ENCODE results near the gene ANKRD61.
A peak's percentile ranks its signal among the peaks of the same experiment; 100 is the strongest.
"Not testable (repeated sequence)": the region's sequence is repeated elsewhere in the genome, so short reads cannot be mapped to it uniquely, and the experiment has no call there.

ANKRD61 gene

DNA sequence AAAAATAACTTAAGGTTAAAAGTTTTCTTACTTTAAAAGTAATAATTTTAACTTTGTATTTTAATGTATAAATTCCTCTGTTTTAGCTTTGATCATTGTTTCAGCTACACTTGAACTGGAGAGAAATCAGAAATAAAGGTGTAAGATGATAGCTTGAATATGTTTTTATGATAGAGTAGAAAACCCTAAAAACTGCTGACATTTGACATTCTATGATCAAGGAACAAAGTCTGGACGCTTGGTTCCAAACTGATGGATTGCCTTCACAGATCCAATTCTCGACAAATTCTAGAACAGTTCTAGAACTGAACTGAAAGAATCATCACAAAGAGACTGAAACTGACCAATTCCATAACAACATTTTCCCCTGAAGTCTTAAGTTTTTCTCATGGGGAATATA is at the start of gene ANKRD61:
Gene ANKRD61, plus strand, starts transcription at position 389 of the 400 bp plus-strand sequence. Its CDS starts 0 bp downstream, at position 389.
- no peak within 1 kb of the TSS for H3K4me3 ChIP-seq (ENCODE audit: low read length)
- no peak for DNase-seq (ENCODE audit: low read depth)
- TF ChIP-seq CTCF (conservative IDR thresholded peaks at IDR 0.05; ENCODE audit: low read depth, low read length) = no peak

GRCh38 chr7:5987061-5987460 is 44.1 kb upstream of the ANKRD61 start:
- DNase-seq (ENCODE audit: low read depth) = not testable (repeated sequence)

DNA sequence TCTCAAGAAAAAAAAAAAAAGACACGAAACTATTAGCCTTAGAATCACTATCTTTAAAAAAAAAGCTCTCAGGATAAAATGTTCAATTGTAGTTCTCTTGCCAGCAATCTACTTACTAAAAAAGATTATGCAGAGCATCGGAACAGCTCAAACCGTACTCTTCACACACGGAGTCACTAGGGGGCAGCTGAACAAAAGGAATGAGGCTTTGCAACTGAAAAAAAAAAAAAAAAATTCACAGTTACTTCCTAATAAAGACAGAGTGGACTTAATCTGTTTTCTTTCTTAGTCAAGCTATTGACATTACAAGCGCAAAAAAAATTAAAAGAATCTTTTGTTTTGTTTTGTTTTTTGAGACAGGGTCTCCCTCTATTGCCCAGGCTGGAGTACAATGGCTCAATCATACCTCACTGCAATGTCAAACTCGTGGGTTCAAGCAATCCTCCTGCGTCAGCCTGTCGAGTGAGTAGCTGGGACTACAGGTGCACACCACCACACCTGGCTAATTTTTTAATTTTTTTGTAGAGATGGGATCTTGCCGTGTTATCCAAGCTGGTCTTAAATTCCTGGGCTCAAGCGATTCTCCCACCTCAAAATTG is 33.9 kb upstream of the ANKRD61 start:
- DNase-seq (ENCODE audit: low read depth) = peak; percentile 51
- no peak overlapping the region for H3K4me3 ChIP-seq (ENCODE audit: low read length)
- TF ChIP-seq CTCF (conservative IDR thresholded peaks at IDR 0.05; ENCODE audit: low read depth, low read length) = peak; percentile 76

More at GRCh38 chr7:5987061-5987460, 44.1 kb upstream of the ANKRD61 start:
- H3K4me3 ChIP-seq (ENCODE audit: low read length) = not testable (repeated sequence)

DNA sequence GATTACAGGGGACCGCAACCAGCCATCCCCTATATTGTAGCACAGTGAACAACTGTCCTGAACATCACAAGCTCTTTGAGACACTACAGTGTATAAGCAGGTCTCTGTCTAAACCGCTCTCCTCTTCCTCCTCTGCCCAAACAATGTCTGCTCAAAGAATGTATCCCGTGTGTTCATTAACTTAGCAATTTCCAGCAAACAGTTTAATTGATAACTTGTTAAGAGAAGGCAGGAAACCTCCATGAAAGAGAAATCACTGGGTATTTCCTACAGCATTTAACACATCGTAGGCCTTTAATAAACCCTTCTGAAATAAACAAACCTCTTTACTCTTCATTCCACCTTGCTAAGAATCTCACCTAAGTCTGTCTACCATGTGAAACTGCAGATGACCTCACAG is 23.8 kb upstream of the ANKRD61 start:
- no peak for DNase-seq (ENCODE audit: low read depth)
- TF ChIP-seq CTCF (conservative IDR thresholded peaks at IDR 0.05; ENCODE audit: low read depth, low read length) = no peak
- no peak overlapping the region for H3K4me3 ChIP-seq (ENCODE audit: low read length)

DNA sequence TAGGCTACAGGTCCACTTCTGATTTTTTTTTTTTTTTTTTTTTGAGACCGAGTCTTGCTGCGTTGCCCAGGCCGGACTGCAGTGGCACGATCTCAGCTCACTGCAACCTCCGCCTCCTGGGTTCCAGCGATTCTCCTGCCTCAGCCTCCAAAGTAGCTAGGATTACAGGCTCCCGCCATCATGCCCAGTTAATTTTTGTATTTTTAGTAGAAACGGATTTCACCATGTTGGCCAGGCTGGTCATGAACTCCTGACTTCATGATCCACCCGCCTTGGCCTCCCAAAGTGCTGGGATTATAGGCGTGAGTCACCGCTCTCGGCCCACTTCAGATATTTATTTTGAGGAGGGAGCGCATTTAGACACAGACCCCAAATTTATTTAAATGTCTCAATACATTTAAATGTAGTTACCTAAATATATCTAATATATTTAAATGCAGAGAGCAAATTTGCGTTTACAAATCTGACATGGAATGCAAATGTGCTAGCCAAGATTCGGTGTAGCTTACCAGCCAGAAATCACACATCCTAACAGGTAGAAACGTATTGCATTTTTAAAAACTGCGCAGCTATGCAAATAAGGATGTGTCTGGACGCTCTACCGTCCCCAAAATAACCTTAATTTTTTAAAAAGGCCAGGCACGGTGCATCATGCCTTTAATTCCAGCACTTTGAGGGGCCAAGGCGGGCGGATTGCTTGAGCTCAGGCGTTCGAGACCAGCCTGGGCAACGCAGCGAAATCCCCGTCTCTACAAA is 23.2 kb upstream of the ANKRD61 start:
- DNase-seq (ENCODE audit: low read depth) = not testable (repeated sequence)
- peak overlapping the region; percentile 81 for H3K4me3 ChIP-seq (ENCODE audit: low read length)

DNA sequence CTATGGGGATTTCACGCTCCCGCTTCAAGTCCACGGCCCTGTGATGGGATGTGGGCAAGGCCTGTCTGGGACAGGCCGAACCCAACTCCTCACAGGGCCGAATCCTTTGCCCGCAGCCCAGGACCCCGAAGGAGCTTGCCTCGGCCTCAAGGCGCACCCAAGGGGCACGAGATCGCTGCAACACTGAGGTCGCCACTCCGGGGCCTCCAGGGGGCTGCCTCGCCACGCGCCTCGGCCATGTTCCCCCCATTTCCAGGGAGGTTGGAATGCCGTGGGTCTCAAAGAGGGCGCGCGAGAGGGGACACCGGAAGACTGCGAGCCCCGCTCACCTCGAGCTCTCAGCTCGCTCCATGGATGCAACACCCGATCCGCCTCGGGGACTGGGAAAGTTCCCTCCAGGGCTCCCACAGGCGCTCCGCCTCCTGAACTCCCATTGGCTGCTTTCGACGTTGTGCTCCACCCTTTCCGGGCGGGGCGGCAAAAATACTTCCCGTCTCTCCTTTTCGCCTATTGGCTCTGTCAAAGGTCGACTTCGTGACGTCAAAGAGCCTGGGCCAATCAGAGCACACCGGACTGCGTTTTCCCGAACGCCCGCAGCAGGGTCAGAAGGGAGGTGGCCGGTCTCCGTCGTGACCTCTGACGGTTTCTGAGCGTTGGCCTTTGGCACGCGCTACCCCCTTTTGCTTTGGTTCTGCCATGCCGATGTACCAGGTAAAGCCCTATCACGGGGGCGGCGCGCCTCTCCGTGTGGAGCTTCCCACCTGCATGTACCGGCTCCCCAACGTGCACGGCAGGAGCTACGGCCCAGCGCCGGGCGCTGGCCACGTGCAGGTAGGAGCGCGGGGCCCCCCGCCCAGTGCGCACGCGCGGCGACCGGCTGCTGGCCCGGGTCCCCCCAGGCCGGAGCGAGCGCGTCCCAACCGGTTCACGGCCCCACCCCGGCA is 22.2 kb upstream of the ANKRD61 start, which contains the start of the genes AIMP2 and PMS2:
Gene AIMP2, plus strand, starts transcription at position 605 of the 944 bp plus-strand sequence. Its CDS starts 92 bp downstream, at position 697.
Gene PMS2, minus strand, starts transcription at position 382 of the 944 bp plus-strand sequence. Its CDS starts 30 bp downstream, at position 352.
- peak within 1 kb of the TSS; percentile 81 for H3K4me3 ChIP-seq (ENCODE audit: low read length)
- DNase-seq (ENCODE audit: low read depth) = peak; percentile 95
- peak; percentile 4 for TF ChIP-seq CTCF (conservative IDR thresholded peaks at IDR 0.05; ENCODE audit: low read depth, low read length)

DNA sequence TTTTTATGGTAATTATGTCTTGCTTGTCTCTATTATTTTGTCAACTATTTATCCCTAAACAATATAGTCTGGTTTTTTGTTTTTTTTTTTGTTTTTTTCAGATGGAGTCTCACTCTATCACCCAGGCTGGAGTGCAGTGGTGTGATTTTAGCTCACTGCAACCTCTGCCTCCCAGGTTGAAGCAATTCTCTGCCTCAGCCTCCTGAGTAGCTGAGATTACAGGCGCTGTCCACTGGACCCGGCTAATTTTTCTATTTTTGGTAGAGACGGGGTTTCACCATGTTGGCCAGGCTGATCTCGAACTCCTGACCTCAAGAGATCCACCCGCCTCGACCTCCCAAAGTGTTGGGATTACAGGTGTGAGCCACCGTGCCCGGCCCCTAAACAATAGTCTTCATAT is 20.8 kb upstream of the ANKRD61 start:
- H3K4me3 ChIP-seq (ENCODE audit: low read length); DNase-seq (ENCODE audit: low read depth): not testable (repeated sequence)

GRCh38 chr7:6011541-6011940 is 19.6 kb upstream of the ANKRD61 start:
- no peak overlapping the region for H3K4me3 ChIP-seq (ENCODE audit: low read length)
- no peak for TF ChIP-seq CTCF (conservative IDR thresholded peaks at IDR 0.05; ENCODE audit: low read depth, low read length)
- DNase-seq (ENCODE audit: low read depth) = no peak

All from retinal pigment epithelial cell (primary cell).